Activated T-cell treated with anti-CD3 and anti-CD28 coated beads for 1 hour (primary cell): Measurements from ENCODE around the gene DNAH6.
"Not testable (repeated sequence)": the region's sequence is repeated elsewhere in the genome, so short reads cannot be mapped to it uniquely, and the experiment has no call there.

Experiments used
- DNase-seq: peaks from one replicate; pipeline ENCODE4 v3.0.0-alpha.2; 2020; ENCODE audit warnings: low read depth

Gene DNAH6

GRCh38 chr2:84749442-84749841, 233.1 kb downstream of the DNAH6 start:
- DNase-seq, result no peak

- DNase-seq, result no peak
Measured at GRCh38 chr2:84755096-84755495, 238.8 kb downstream of the DNAH6 start.

GRCh38 chr2:84757648-84758047, 241.3 kb downstream of the DNAH6 start:
- DNase-seq, result no peak

GRCh38 chr2:84766791-84767190, 250.5 kb downstream of the DNAH6 start:
- no peak for DNase-seq

- no peak for DNase-seq
Measured at GRCh38 chr2:84768840-84769239, 252.5 kb downstream of the DNAH6 start.

- DNase-seq, result no peak
Measured at GRCh38 chr2:84770280-84770679, 254.0 kb downstream of the DNAH6 start.

GRCh38 chr2:84771251-84771650, 255.0 kb downstream of the DNAH6 start:
- DNase-seq, result no peak

- not testable (repeated sequence) for DNase-seq
Measured at GRCh38 chr2:84773562-84773961, 257.3 kb downstream of the DNAH6 start.

- no peak for DNase-seq
Measured at GRCh38 chr2:84776011-84776410, 259.7 kb downstream of the DNAH6 start.

- no peak for DNase-seq
Measured at GRCh38 chr2:84778911-84779690, 262.8 kb downstream of the DNAH6 start.

GRCh38 chr2:84779781-84780180, 263.5 kb downstream of the DNAH6 start:
- no peak for DNase-seq

GRCh38 chr2:84781942-84782716, 265.8 kb downstream of the DNAH6 start:
- peak; percentile 35 for DNase-seq

GRCh38 chr2:84782717-84783442, 266.6 kb downstream of the DNAH6 start:
- no peak for DNase-seq

- no peak for DNase-seq
Measured at GRCh38 chr2:84785950-84786349, 269.7 kb downstream of the DNAH6 start.

- DNase-seq, result no peak
Measured at GRCh38 chr2:84786601-84787000, 270.3 kb downstream of the DNAH6 start.

GRCh38 chr2:84788027-84788426, 271.7 kb downstream of the DNAH6 start:
- DNase-seq, result no peak

GRCh38 chr2:84788498-84788897, 272.2 kb downstream of the DNAH6 start:
- no peak for DNase-seq

- no peak for DNase-seq
Measured at GRCh38 chr2:84792856-84793522, 276.7 kb downstream of the DNAH6 start.

- no peak for DNase-seq
Measured at GRCh38 chr2:84793641-84794040, 277.3 kb downstream of the DNAH6 start.

GRCh38 chr2:84796798-84797197, 280.5 kb downstream of the DNAH6 start:
- DNase-seq, result no peak

GRCh38 chr2:84797271-84797670, 281.0 kb downstream of the DNAH6 start:
- no peak for DNase-seq

GRCh38 chr2:84799772-84800171, 283.5 kb downstream of the DNAH6 start:
- DNase-seq, result no peak
